Muscle of leg (tissue), 11 donors: ENCODE measurements around the gene NUBPL. TPM values are rescaled to one million over a fixed set of nuclear protein-coding genes. Genes with fewer than 3 reads are reported as not detected.
A peak's percentile ranks its signal among the peaks of the same experiment; 100 is the strongest.
"Not testable (repeated sequence)": the region's sequence is repeated elsewhere in the genome, so short reads cannot be mapped to it uniquely, and the experiment has no call there.

Experiments
- DNase-seq: peaks from one replicate; pipeline ENCODE4 v3.0.0; 2013
- H3K27ac ChIP-seq: one replicate; pipeline ENCODE4 v1.5.1; 2013; ENCODE audit warnings: mild to moderate bottlenecking, low read length, control low read depth
- H3K27me3 ChIP-seq: one replicate; pipeline ENCODE4 v1.6.1; 2013; ENCODE audit warnings: low read length; ENCODE audit not compliant: control insufficient read depth, insufficient read depth
- H3K36me3 ChIP-seq: one replicate; pipeline ENCODE4 v1.6.1; 2013; ENCODE audit warnings: low read length; ENCODE audit not compliant: control insufficient read depth, insufficient read depth
- H3K4me1 ChIP-seq: one replicate; pipeline ENCODE4 v1.6.1; 2013; ENCODE audit warnings: low read length; ENCODE audit not compliant: control insufficient read depth, insufficient read depth
- H3K4me3 ChIP-seq: one replicate; pipeline ENCODE4 v1.5.1; 2013; ENCODE audit warnings: low read length, control low read depth
- H3K9me3 ChIP-seq: replicated peaks from 2 replicates; pipeline ENCODE4 v1.6.1; 2013; ENCODE audit warnings: low read depth, low read length; ENCODE audit not compliant: control insufficient read depth
- WGBS: methylation state at CpG from one replicate; pipeline ENCODE4 v1.1.5; 2013; ENCODE audit warnings: missing lambda C conversion rate; ENCODE audit not compliant: insufficient coverage; 5-methylcytosine and 5-hydroxymethylcytosine counted together
- polyA plus RNA-seq, 8 donors: library from polyadenylated mRNA; unstranded; fragments of 120-200 nt; gene quantifications; one replicate each; pipeline versions ENCODE4 v1.2.1 to v1.2.3, GENCODE V29; 2013; ENCODE audit warnings: inconsistent platforms in 1 of 8, low replicate concordance in 1 of 8; ENCODE audit not compliant: insufficient read length in 8 of 8, insufficient read depth in 1 of 8
- total RNA-seq: library from RNA; stranded (reverse); fragments of 120-200 nt; gene quantifications from one replicate; pipeline ENCODE4 v1.2.4, GENCODE V29; 2013

Gene NUBPL
- total and polyA plus RNA-seq, 9 donors = 7.2 to 11.2 (median 8.2) TPM

DNA sequence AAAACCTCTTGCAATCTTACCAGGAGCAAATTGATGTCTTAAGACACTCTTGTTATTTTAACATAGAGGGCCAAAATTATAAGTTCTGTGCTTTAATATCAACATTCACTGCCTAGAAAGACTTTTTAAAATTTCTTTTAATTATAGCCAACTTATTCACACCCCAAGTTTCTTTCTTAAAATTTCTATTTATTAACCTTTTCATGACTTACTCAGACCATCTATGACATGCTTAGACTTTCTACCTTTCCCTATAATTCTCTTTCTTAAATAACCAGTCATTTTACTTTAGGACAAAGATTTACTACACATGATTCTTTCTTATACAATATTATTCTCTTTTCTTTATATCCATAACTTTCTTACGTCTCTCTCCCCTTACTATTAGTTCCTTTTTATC, 220.4 kb downstream of the NUBPL start:
- no peak overlapping the region for H3K27ac ChIP-seq
- no peaks in the 10 kb centered on the region for H3K36me3 ChIP-seq
- H3K9me3 ChIP-seq = peaks cover 11% of the 10 kb centered on the region
- H3K27me3 ChIP-seq = no peaks in the 10 kb centered on the region
- no CpG with 5 or more reads among the region's 1 CpG for WGBS
- DNase-seq = no peak
- no peak overlapping the region for H3K4me3 ChIP-seq
- H3K4me1 ChIP-seq = no peaks in the 10 kb centered on the region

DNA sequence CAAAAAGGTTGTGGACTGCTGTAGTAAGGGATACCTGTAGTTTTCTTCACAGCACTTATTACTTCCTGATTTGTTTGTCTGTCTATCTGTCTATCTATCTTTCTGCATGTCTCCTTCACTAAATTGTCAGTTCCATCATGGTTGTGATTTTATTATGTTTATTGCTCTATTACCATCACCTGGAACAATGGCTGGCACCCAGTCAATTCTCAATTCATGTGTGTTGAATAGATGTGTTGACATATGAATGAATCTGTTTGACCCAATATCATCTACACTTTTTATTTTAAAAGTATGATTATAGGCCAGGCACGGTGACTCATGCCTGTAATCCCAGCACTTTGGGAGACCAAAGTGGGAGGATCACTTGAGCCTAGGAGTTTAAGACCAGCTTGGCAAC, 224.4 kb downstream of the NUBPL start:
- 83% methylated on average over 1 of the region's 1 CpG for WGBS
- no peaks in the 10 kb centered on the region for H3K4me1 ChIP-seq
- no peaks in the 10 kb centered on the region for H3K36me3 ChIP-seq
- no peak overlapping the region for H3K4me3 ChIP-seq
- H3K9me3 ChIP-seq = peaks cover 11% of the 10 kb centered on the region
- no peak overlapping the region for H3K27ac ChIP-seq
- H3K27me3 ChIP-seq = no peaks in the 10 kb centered on the region
- no peak for DNase-seq

DNA sequence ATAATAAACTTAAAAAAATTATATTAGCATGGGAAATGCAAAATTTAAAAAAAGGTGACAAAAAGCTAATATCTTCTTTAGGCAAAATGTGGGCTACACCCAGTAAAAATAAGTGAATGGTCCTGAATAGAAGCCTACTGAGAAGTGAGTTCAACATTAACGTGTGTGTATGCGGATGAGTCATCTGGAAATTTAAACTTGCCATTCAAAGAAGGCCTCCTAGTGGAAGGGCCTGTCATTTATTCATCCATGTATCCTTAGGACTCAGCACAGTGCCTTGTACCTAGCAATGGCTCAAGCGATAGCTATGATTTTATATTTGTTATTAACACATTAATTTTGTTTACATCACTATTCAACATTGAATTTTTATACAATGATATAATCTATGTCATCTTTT, 226.2 kb downstream of the NUBPL start:
- Histone ChIP-seq H3K27ac (no peak overlapping the region), H3K27me3 (no peaks in the 10 kb centered on the region), H3K36me3 (no peaks in the 10 kb centered on the region), H3K9me3 (peaks cover 2% of the 10 kb centered on the region), H3K4me3 (no peak overlapping the region), H3K4me1 (no peaks in the 10 kb centered on the region)
- DNase-seq = no peak
- WGBS = 100% methylated on average over 2 of the region's 3 CpGs

DNA sequence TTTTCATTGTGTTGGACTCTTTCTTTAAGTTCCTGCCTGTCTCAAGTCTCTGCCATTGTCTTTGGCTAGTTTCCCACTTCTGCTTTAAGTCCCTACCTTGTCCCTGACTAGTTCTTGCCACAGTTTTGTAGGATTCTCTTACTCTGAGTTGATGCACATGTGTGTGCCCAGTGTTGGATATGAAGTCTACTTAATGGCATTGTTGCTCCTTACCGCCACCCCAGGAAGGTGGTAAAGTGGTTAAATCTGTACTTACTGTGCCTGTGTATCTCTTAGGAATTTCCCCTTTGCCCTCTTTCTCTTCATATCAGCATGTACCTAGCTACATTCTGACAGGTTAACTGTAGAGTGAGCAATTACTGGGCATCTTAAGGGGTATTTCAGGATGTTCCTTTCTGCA, 227.1 kb downstream of the NUBPL start:
- Histone ChIP-seq H3K9me3 (no peaks in the 10 kb centered on the region), H3K36me3 (no peaks in the 10 kb centered on the region), H3K4me3 (no peak overlapping the region), H3K4me1 (no peaks in the 10 kb centered on the region), H3K27me3 (no peaks in the 10 kb centered on the region), H3K27ac (no peak overlapping the region)
- WGBS = no CpG with 5 or more reads among the region's 1 CpG
- DNase-seq = peak; percentile 27

DNA sequence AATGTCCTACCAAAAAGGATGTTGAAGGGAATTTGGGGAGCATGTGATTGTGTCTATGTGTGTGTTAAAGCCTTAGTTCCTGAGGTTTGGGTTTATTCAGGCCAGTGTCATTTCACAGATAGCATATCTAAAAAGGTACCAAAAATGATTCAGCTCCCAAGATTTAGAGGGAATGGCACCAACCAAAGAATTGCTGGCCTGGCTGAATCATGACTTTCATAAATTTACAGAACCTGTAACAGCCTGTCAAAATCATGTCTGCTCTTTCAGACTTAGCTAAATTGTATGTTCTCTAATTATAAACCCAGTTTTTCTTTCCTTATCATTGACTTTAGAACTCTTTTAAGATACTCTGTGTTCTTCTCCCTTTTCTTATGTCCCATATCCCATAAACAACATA, 231.5 kb downstream of the NUBPL start:
- no peak overlapping the region for H3K4me3 ChIP-seq
- no peak overlapping the region for H3K27ac ChIP-seq
- no peaks in the 10 kb centered on the region for H3K4me1 ChIP-seq
- DNase-seq = no peak
- H3K36me3 ChIP-seq = no peaks in the 10 kb centered on the region
- no peaks in the 10 kb centered on the region for H3K9me3 ChIP-seq
- H3K27me3 ChIP-seq = no peaks in the 10 kb centered on the region

DNA sequence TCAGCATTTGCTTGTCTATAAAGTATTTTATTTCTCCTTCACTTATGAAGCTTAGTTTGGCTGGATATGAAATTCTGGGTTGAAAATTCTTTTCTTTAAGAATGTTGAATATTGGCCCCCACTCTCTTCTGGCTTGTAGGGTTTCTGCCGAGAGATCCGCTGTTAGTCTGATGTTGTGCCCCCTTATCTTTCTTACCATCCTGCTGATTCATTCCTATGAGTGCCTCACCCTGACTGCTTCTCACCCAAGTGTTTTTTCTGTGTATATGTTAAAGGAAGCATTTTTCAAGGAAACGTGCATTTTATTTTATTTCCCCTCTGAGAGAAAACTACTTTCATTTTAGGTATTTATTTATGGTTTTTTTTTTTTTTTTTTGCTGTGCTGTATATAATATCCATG, 236.7 kb downstream of the NUBPL start:
- not testable (repeated sequence) for H3K36me3 ChIP-seq, H3K4me1 ChIP-seq, H3K9me3 ChIP-seq, DNase-seq, H3K27ac ChIP-seq, H3K4me3 ChIP-seq, H3K27me3 ChIP-seq
- no CpG with 5 or more reads among the region's 3 CpGs for WGBS

DNA sequence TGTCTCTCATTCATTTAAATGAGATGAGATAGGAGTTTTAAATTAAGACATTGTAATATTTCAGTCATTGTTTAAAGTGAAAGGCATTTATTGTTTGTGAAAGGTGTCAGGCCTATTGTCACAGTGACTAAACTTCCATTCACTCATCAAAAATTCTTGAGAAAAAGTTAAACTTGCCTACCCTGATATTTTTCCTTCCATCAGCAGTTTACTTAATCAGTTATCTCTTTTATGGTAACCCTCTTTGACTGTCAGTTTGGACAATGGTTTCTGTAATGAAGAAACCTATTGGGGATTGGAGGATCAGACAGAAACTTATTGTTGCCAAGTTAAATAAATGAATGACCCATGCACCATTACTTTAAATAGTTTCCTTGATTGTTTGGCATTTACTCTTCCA, 241.6 kb downstream of the NUBPL start:
- H3K4me1 ChIP-seq = no peaks in the 10 kb centered on the region
- no peaks in the 10 kb centered on the region for H3K36me3 ChIP-seq
- DNase-seq = no peak
- H3K27ac ChIP-seq = no peak overlapping the region
- no peaks in the 10 kb centered on the region for H3K9me3 ChIP-seq
- H3K4me3 ChIP-seq = no peak overlapping the region
- no peaks in the 10 kb centered on the region for H3K27me3 ChIP-seq

DNA sequence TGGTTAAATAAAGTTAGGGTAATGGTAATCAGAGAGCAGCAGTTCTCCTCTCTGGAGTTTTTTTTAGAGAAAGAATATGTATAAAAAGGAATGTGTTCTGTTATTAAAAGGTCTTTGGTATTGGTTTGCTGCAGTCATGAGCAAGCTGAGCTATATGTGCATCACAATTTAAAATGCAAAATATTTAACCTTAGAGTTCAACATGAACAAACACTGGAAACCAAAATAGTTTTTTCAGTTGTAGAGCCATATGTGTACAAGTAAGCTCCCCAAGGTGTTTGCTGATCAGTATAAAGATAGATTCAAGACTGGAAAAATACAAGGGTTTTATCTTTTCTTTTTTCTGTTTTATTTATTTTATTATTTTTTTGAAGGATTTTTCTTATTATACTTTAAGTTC, 245.0 kb downstream of the NUBPL start:
- no peaks in the 10 kb centered on the region for H3K4me1 ChIP-seq
- no peak overlapping the region for H3K27ac ChIP-seq
- H3K36me3 ChIP-seq = no peaks in the 10 kb centered on the region
- H3K27me3 ChIP-seq = no peaks in the 10 kb centered on the region
- H3K4me3 ChIP-seq = no peak overlapping the region
- DNase-seq = no peak
- no peaks in the 10 kb centered on the region for H3K9me3 ChIP-seq

DNA sequence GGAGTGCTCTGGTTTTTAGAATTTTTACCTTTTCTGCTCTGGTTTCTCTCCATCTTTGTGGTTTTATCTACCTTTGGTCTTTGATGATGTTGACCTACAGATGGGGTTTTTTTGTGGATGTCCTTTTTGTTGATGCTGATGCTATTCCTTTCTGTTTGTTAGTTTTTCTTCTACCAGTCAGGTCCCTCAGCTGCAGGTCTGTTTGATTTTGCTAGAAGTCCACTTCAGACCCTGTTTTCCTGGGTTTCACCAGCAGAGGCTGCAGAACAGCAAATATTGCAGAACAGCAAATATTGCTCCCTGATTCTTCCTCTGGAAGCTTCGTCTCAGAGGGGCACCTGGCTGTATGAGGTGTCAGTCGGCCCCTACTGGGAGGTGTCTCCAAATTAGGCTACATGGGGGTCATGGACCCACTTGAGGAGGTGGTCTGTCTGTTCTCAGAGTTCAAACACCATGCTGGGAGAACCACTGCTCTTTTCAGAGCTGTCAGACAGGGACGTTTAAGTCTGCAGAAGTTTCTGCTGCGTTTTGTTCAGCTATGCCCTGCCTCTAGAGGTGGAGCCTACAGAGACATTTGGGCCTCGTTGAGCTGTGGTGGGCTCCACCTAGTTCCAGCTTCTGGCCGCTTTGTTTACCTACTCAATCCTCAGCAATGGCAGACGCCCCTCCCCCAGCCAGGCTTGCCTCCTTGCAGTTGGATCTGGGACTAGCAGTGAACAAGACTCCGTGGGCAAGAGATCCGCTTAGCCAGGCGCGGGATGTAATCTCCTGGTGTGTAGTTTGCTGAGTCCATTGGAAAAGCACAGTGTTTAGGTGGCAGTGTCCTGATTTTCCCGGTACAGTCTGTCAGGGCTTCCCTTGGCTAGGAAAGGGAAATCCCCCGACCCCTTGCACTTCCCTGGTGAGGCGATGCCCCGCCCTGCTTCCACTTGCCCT, 250.8 kb downstream of the NUBPL start:
- not testable (repeated sequence) for H3K27me3 ChIP-seq, H3K4me1 ChIP-seq, DNase-seq, H3K9me3 ChIP-seq, H3K36me3 ChIP-seq, H3K4me3 ChIP-seq, H3K27ac ChIP-seq
- 73% methylated on average over 8 of the region's 15 CpGs for whole genome bisulfite sequencing

DNA sequence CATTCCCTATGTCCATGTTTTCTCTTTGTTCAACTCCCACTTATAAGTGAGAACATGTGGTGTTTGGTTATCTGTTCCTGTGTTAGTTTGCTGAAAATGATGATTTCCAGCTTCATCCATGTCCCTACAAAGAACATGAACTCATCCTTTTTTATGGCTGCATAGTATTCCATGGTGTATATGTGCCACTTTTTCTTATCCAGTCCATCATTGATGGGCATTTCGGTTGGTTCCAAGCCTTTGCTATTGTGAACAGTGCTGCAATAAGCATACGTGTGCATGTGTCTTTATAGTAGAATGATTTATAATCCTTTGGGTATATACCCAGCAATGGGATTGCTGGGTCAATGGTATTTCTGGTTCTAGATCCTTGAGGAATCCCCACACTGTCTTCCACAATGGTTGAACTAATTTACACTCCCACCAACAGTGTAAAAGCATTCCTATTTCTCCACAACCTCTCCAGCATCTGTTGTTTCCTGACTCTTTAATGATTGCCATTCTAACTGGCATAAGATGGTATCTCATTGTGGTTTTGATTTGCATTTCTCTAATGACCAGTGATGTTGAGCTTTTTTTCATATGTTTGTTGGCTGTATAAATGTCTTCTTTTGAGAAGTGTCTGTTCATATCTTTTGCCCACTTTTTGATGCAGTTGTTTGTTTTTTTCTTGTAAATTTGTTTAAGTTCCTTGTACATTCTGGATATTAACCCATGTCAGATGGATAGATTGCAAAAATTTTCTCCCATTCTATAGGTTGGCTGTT, 252.7 kb downstream of the NUBPL start:
- WGBS = no CpG with 5 or more reads among the region's 2 CpGs
- H3K36me3 ChIP-seq, H3K4me1 ChIP-seq, DNase-seq, H3K4me3 ChIP-seq, H3K27ac ChIP-seq, H3K9me3 ChIP-seq, H3K27me3 ChIP-seq: not testable (repeated sequence)
